Endothelial cell of umbilical vein (primary cell): ENCODE results near the gene IGFL2.

Experiments
- EZH2 ChIP-seq: IDR thresholded peaks from 2 replicates; pipeline ENCODE4 v1.6.1; 2012; ENCODE audit warnings: borderline replicate concordance, low read depth, mild to moderate bottlenecking, moderate library complexity, low read length, inconsistent platforms; ENCODE audit not compliant: severe bottlenecking
- GATA2 ChIP-seq: IDR thresholded peaks from 2 replicates; pipeline ENCODE4 v1.7.0; 2011; ENCODE audit warnings: low read depth, mild to moderate bottlenecking, moderate library complexity, mixed read lengths, low read length; ENCODE audit not compliant: insufficient read length, insufficient read depth
- POLR2A ChIP-seq: IDR thresholded peaks from 2 replicates; pipeline ENCODE4 v1.6.1; 2012; ENCODE audit warnings: low read depth, mild to moderate bottlenecking, control low read depth, low read length
- POLR2AphosphoS5 ChIP-seq: IDR thresholded peaks from 2 replicates; pipeline ENCODE4 v1.6.1; 2012; ENCODE audit warnings: low read depth, mild to moderate bottlenecking, control low read depth, low read length, moderate library complexity; ENCODE audit not compliant: insufficient read depth
- TF ChIP-seq, protein P1 (sequence below), 2 donors: IDR thresholded peaks; 1 replicate in 1 of 2; 2 replicates in 1 of 2; pipeline ENCODE4 v1.5.1; 2011; ENCODE audit warnings: low read length in 2 of 2, mild to moderate bottlenecking in 2 of 2, moderate library complexity in 2 of 2, control low read depth in 1 of 2, inconsistent platforms in 1 of 2, low read depth in 1 of 2; ENCODE audit not compliant: insufficient read depth in 1 of 2; ENCODE audit errors: extremely low read depth in 1 of 2
- TF ChIP-seq, protein P2 (sequence below): IDR thresholded peaks from 2 replicates; pipeline ENCODE4 v1.6.1; 2011; ENCODE audit not compliant: insufficient read depth, insufficient read length

DNA sequence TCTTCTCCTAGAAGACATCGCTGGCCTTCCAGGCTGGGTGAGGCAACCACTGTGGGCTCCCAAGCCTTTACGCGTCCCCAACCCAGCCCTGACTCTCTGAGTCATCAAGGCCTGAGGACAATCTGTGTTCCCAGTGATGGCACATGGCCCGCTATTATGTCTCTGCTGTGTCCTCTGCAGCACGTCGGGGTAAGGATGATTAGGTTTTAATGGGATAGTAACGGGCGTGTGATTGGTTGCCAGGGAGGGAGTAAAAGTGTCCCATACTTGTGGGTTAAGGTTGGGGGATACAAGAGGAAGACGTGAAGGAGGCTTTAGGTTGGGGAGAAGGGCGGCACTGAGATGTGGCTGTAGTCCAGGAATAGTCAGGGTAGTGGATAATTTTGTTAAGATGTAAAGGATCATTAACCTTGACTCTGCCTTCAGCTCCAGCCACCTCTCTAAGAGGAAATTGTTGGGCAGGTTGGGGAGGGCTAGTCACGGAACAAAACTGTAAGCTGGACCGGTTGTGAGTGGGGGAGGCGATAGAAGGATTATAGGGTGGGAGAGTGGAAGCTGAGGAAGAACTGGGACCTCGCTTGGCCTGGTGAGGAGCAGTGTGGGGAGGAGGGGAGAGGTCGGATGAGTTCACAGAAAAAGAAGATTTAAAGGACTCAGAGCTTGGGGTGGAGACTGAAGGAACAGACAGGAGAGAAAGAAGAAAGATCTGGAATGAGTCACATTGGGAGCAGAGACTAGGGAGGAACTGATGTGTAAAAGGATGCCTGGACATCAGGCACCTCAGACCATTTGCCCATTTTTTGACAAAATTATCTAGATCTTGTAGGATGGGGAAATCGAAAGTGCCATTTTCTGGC, 53.6 kb downstream of the IGFL2 start:
- TF ChIP-seq, protein P1, sequence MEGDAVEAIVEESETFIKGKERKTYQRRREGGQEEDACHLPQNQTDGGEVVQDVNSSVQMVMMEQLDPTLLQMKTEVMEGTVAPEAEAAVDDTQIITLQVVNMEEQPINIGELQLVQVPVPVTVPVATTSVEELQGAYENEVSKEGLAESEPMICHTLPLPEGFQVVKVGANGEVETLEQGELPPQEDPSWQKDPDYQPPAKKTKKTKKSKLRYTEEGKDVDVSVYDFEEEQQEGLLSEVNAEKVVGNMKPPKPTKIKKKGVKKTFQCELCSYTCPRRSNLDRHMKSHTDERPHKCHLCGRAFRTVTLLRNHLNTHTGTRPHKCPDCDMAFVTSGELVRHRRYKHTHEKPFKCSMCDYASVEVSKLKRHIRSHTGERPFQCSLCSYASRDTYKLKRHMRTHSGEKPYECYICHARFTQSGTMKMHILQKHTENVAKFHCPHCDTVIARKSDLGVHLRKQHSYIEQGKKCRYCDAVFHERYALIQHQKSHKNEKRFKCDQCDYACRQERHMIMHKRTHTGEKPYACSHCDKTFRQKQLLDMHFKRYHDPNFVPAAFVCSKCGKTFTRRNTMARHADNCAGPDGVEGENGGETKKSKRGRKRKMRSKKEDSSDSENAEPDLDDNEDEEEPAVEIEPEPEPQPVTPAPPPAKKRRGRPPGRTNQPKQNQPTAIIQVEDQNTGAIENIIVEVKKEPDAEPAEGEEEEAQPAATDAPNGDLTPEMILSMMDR (IDR thresholded peaks at IDR 0.05; ENCODE audit: extremely low read depth in 1 of 2, insufficient read depth in 1 of 2, low read depth in 1 of 2, low read length in 2 of 2): no peak
- no peak for TF ChIP-seq EZH2
- TF ChIP-seq GATA2: no peak
- no peak for TF ChIP-seq POLR2A
- TF ChIP-seq, protein P2, sequence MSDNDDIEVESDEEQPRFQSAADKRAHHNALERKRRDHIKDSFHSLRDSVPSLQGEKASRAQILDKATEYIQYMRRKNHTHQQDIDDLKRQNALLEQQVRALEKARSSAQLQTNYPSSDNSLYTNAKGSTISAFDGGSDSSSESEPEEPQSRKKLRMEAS: no peak
- TF ChIP-seq POLR2AphosphoS5: no peak
